HG03432 (cell line): Measurements from ENCODE around the gene APOB.

Experiments
- ATAC-seq: cut with Tn5 transposase; IDR thresholded peaks from one replicate; pipeline ENCODE4 v1.9.1; 2021; ENCODE audit warnings: mild to moderate bottlenecking, moderate library complexity; ENCODE audit not compliant: unreplicated experiment

The APOB gene

GRCh38 chr2:21006423-21007128 lies 37.3 kb downstream of the APOB start:
- no peak for ATAC-seq

- no peak for ATAC-seq
Measured at GRCh38 chr2:21005700-21006422, 38.0 kb downstream of the APOB start.

- no peak for ATAC-seq
Measured at GRCh38 chr2:21005111-21005699, 38.7 kb downstream of the APOB start.

- ATAC-seq = no peak
Measured at GRCh38 chr2:21004181-21004572, 39.7 kb downstream of the APOB start.

- ATAC-seq = no peak
Measured at GRCh38 chr2:21003572-21004180, 40.2 kb downstream of the APOB start.

- ATAC-seq = no peak
Measured at GRCh38 chr2:21002814-21003192, 41.1 kb downstream of the APOB start.

- ATAC-seq = no peak
Measured at GRCh38 chr2:21001988-21002813, 41.7 kb downstream of the APOB start.

GRCh38 chr2:21001225-21001946 lies 42.5 kb downstream of the APOB start:
- ATAC-seq = no peak

GRCh38 chr2:20999906-21000645 lies 43.8 kb downstream of the APOB start:
- ATAC-seq = no peak

- ATAC-seq = no peak
Measured at GRCh38 chr2:20998972-20999905, 44.6 kb downstream of the APOB start.

- no peak for ATAC-seq
Measured at GRCh38 chr2:20997953-20998722, 45.7 kb downstream of the APOB start.

- ATAC-seq = peak; percentile 71
Measured at GRCh38 chr2:20994130-20994529, 49.7 kb downstream of the APOB start.

- no peak for ATAC-seq
Measured at GRCh38 chr2:20992201-20992711, 51.6 kb downstream of the APOB start.

- ATAC-seq = no peak
Measured at GRCh38 chr2:20990442-20991430, 53.1 kb downstream of the APOB start.

- ATAC-seq = no peak
Measured at GRCh38 chr2:20989404-20989803, 54.5 kb downstream of the APOB start.

- ATAC-seq = no peak
Measured at GRCh38 chr2:20988905-20989304, 55.0 kb downstream of the APOB start.
